Osteoblast (primary cell): ENCODE data around the gene TAGLN2. TPM values are rescaled to one million over a fixed set of nuclear protein-coding genes. Genes with fewer than 3 reads are reported as not detected.

ENCODE experiments used
- DNase-seq: peaks from one replicate; pipeline ENCODE4 v3.0.0; 2011; ENCODE audit warnings: low spot score, mixed read lengths; ENCODE audit not compliant: insufficient read length; ENCODE audit errors: missing footprints
- H2AFZ ChIP-seq: 2 replicates; pipeline ENCODE4 v1.6.0; 2011; ENCODE audit warnings: mild to moderate bottlenecking, low read length
- H3K27ac ChIP-seq: 2 replicates; pipeline ENCODE4 v1.5.1; 2011; ENCODE audit warnings: mild to moderate bottlenecking, low read depth, low read length, moderate library complexity
- H3K27me3 ChIP-seq: 2 replicates; pipeline ENCODE4 v1.6.0; 2012; ENCODE audit warnings: mild to moderate bottlenecking, control low read depth, inconsistent platforms, low read length, moderate library complexity; ENCODE audit not compliant: insufficient read depth
- H3K36me3 ChIP-seq: 2 replicates; pipeline ENCODE4 v1.5.1; 2011; ENCODE audit warnings: mild to moderate bottlenecking, low read length, control low read depth, moderate library complexity; ENCODE audit not compliant: insufficient read depth
- H3K4me1 ChIP-seq: 2 replicates; pipeline ENCODE4 v1.5.1; 2011; ENCODE audit warnings: mild to moderate bottlenecking, low read length, control low read depth, moderate library complexity; ENCODE audit not compliant: insufficient read depth
- H3K4me2 ChIP-seq: 2 replicates; pipeline ENCODE4 v1.6.0; 2011; ENCODE audit warnings: mild to moderate bottlenecking, low read length; ENCODE audit not compliant: insufficient read depth
- H3K4me3 ChIP-seq: fragments of 200-600 bp; sonication (generic); 3 replicates; pipeline ENCODE4 v1.5.1; 2012; ENCODE audit warnings: mild to moderate bottlenecking, low read length, inconsistent platforms; ENCODE audit not compliant: insufficient read depth
- H3K79me2 ChIP-seq: 2 replicates; pipeline ENCODE4 v1.6.0; 2012; ENCODE audit warnings: mild to moderate bottlenecking, low read length, control low read depth, inconsistent platforms; ENCODE audit not compliant: insufficient read depth
- H3K9me3 ChIP-seq: 2 replicates; pipeline ENCODE4 v1.5.1; 2011; ENCODE audit warnings: low read depth, low read length, control low read depth
- H4K20me1 ChIP-seq: 2 replicates; pipeline ENCODE4 v1.6.0; 2012; ENCODE audit warnings: mild to moderate bottlenecking, low read length, control low read depth; ENCODE audit not compliant: insufficient read depth
- total RNA-seq: library from RNA; depleted of rRNA; stranded (reverse); fragments of >200 nt; gene quantifications from 2 replicates; pipeline ENCODE4 v1.2.3, GENCODE V29; 2012
- TF ChIP-seq, protein P1 (sequence below): IDR thresholded peaks from 2 replicates; pipeline ENCODE4 v1.5.1; 2011; ENCODE audit warnings: mild to moderate bottlenecking, low read depth, low read length, moderate library complexity; ENCODE audit errors: extremely low read depth

TAGLN2 gene
- total RNA-seq, 1 donor, result 159 TPM

GRCh38 chr1:159889821-159890252 lies 35.5 kb downstream of the TAGLN2 start:
- H3K9me3 ChIP-seq, result no peaks in the 10 kb centered on the region
- no peaks in the 10 kb centered on the region for H4K20me1 ChIP-seq
- peak overlapping the region; percentile 84 for H2AFZ ChIP-seq
- TF ChIP-seq, protein P1, sequence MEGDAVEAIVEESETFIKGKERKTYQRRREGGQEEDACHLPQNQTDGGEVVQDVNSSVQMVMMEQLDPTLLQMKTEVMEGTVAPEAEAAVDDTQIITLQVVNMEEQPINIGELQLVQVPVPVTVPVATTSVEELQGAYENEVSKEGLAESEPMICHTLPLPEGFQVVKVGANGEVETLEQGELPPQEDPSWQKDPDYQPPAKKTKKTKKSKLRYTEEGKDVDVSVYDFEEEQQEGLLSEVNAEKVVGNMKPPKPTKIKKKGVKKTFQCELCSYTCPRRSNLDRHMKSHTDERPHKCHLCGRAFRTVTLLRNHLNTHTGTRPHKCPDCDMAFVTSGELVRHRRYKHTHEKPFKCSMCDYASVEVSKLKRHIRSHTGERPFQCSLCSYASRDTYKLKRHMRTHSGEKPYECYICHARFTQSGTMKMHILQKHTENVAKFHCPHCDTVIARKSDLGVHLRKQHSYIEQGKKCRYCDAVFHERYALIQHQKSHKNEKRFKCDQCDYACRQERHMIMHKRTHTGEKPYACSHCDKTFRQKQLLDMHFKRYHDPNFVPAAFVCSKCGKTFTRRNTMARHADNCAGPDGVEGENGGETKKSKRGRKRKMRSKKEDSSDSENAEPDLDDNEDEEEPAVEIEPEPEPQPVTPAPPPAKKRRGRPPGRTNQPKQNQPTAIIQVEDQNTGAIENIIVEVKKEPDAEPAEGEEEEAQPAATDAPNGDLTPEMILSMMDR, result no peak
- H3K27me3 ChIP-seq, result no peaks in the 10 kb centered on the region
- no peak overlapping the region for H3K4me3 ChIP-seq
- no peaks in the 10 kb centered on the region for H3K36me3 ChIP-seq
- peak; percentile 82 for DNase-seq
- H3K4me2 ChIP-seq, result peak overlapping the region; percentile 47
- no peaks in the 10 kb centered on the region for H3K79me2 ChIP-seq
- H3K27ac ChIP-seq, result peak overlapping the region; percentile 67
- peaks cover 17% of the 10 kb centered on the region for H3K4me1 ChIP-seq

DNA sequence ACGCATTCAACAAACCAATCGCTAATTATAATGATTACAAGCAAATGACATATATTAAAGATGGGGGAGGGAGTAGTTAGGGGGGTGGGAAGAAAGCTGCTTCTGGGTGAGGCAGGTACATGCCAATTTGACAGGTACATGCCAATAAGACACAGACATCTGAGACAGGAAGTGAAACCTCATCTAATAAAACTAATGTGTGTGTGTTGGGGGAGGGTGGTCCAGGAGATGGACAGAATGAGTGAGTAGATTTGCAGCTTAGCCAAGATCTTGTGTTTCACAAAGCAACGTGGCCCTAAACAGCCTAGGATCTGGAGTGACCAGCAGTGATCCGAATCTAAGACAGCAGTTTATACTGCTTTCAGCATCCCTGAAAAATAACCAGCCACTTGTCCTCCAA lies 36.1 kb downstream of the TAGLN2 start:
- Histone ChIP-seq H2AFZ (no peak overlapping the region), H3K27ac (no peak overlapping the region)
- TF ChIP-seq, protein P1, result no peak

GRCh38 chr1:159884296-159884695 lies 41.0 kb downstream of the TAGLN2 start:
- H2AFZ ChIP-seq, result no peak overlapping the region
- TF ChIP-seq, protein P1, result no peak

More for the DNA sequence above, 36.1 kb downstream of the TAGLN2 start:
- Histone ChIP-seq H3K36me3 (no peaks in the 10 kb centered on the region), H3K9me3 (no peaks in the 10 kb centered on the region), H4K20me1 (no peaks in the 10 kb centered on the region), H3K79me2 (no peaks in the 10 kb centered on the region), H3K4me2 (no peak overlapping the region), H3K4me1 (peaks cover 17% of the 10 kb centered on the region), H3K4me3 (no peak overlapping the region), H3K27me3 (no peaks in the 10 kb centered on the region)
- no peak for DNase-seq

DNA sequence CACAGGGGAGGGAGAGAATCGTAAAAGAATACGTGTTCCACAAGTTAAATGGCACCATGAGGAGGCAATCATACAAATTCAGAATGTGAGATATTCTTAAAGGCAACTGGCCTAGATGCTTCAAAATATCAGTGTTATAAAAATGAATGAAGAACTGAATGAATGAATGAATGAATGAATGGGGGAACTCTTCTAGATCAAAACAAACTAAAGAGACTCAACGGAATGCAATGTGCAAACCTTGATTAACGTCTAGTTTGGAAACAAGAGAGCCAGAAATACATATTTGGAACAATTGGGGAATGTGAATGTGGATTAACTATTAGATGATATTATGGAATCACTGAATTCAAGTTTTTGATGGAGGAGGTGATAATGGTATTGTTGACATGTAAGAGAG lies 42.2 kb downstream of the TAGLN2 start:
- no peak overlapping the region for H3K27ac ChIP-seq
- DNase-seq, result no peak
- no peak overlapping the region for H3K4me2 ChIP-seq
- no peak overlapping the region for H2AFZ ChIP-seq
- no peaks in the 10 kb centered on the region for H3K27me3 ChIP-seq
- TF ChIP-seq, protein P1, result no peak
- no peaks in the 10 kb centered on the region for H3K79me2 ChIP-seq
- no peaks in the 10 kb centered on the region for H3K36me3 ChIP-seq
- no peak overlapping the region for H3K4me3 ChIP-seq
- H3K4me1 ChIP-seq, result peaks cover 31% of the 10 kb centered on the region
- no peaks in the 10 kb centered on the region for H4K20me1 ChIP-seq
- H3K9me3 ChIP-seq, result no peaks in the 10 kb centered on the region

More at GRCh38 chr1:159884296-159884695, 41.0 kb downstream of the TAGLN2 start:
- no peaks in the 10 kb centered on the region for H3K36me3 ChIP-seq
- no peak overlapping the region for H3K4me3 ChIP-seq
- no peak for DNase-seq
- H3K27me3 ChIP-seq, result no peaks in the 10 kb centered on the region
- no peaks in the 10 kb centered on the region for H3K79me2 ChIP-seq
- no peak overlapping the region for H3K4me2 ChIP-seq
- peaks cover 26% of the 10 kb centered on the region for H3K4me1 ChIP-seq
- no peaks in the 10 kb centered on the region for H3K9me3 ChIP-seq
- no peaks in the 10 kb centered on the region for H4K20me1 ChIP-seq
- no peak overlapping the region for H3K27ac ChIP-seq
